ENCODE measurements around the gene PER2.
"Not testable (repeated sequence)": the region's sequence is repeated elsewhere in the genome, so short reads cannot be mapped to it uniquely, and the experiment has no call there.

PER2 gene

DNA sequence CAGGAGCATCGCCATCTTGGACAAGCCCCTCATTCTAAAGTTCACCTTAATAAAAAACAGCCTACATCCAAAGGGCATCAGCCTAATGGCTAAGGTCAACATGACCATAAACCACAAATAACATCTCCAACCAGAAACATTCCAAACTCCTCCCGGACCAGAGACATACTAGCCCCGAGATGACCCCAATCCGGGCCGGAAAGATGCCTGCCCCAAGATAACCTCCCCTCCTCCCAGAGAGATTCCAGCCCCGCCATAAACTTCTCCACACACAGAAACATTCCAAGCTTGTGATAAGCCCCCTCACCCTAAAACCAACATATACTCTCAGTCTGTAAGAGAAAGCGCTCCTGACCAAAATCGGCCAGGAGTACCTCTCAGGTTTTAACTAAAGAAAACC, 16.7 kb downstream of the PER2 start:
- not testable (repeated sequence) for H4K8ac ChIP-seq (ENCODE audit: low read depth, low read length); H2AK5ac ChIP-seq (ENCODE audit: low read length); H3K36me3 ChIP-seq (ENCODE audit: control insufficient read depth in 1 of 2, insufficient read depth in 2 of 2, low read length in 2 of 2); H3K4ac ChIP-seq (ENCODE audit: low read depth, low read length); H3K4me2 ChIP-seq (ENCODE audit: low read length); H3K23ac ChIP-seq (ENCODE audit: low read length); H2BK5ac ChIP-seq (ENCODE audit: low read depth, low read length, poor library complexity); H3K9me3 ChIP-seq (ENCODE audit: insufficient read depth, low read depth, low read length); H3K79me2 ChIP-seq (ENCODE audit: control insufficient read depth, insufficient read depth, low read length, poor library complexity); H2BK12ac ChIP-seq (ENCODE audit: low read length); DNase-seq; H2AFZ ChIP-seq (ENCODE audit: insufficient read depth, low read length, poor library complexity); H2BK120ac ChIP-seq (ENCODE audit: insufficient read depth, low read length, poor library complexity); H4K91ac ChIP-seq (ENCODE audit: low read depth, low read length); H3K27me3 ChIP-seq (ENCODE audit: insufficient read depth, low read length); H3K9ac ChIP-seq (ENCODE audit: low read length); H3K79me1 ChIP-seq (ENCODE audit: low read length); H3K27ac ChIP-seq (ENCODE audit: low read depth, low read length); H4K12ac ChIP-seq (ENCODE audit: low read depth, low read length); H3K18ac ChIP-seq (ENCODE audit: low read length); H3K14ac ChIP-seq (ENCODE audit: low read length); H3K4me3 ChIP-seq (ENCODE audit: low read depth, low read length)
- WGBS (ENCODE audit: extremely low coverage, insufficient coverage, insufficient read length): no CpG with 5 or more reads among the region's 8 CpGs
- peaks cover 24 to 30% of the 10 kb centered on the region in 2 experiments for H3K4me1 ChIP-seq (ENCODE audit: control insufficient read depth in 1 of 2, insufficient read depth in 2 of 2, low read length in 2 of 2)

- Histone ChIP-seq H4K8ac (ENCODE audit: low read depth, low read length) (no peak overlapping the region), H4K12ac (ENCODE audit: low read depth, low read length) (no peak overlapping the region), H3K23ac (ENCODE audit: low read length) (no peak overlapping the region), H2AFZ (ENCODE audit: insufficient read depth, low read length, poor library complexity) (no peak overlapping the region), H3K27me3 (ENCODE audit: insufficient read depth, low read length) (no peaks in the 10 kb centered on the region), H2BK5ac (ENCODE audit: low read depth, low read length, poor library complexity) (no peak overlapping the region), H2BK120ac (ENCODE audit: insufficient read depth, low read length, poor library complexity) (no peak overlapping the region), H2BK12ac (ENCODE audit: low read length) (no peak overlapping the region), H3K36me3 (ENCODE audit: control insufficient read depth in 1 of 2, insufficient read depth in 2 of 2, low read length in 2 of 2) (peaks cover 5 to 8% of the 10 kb centered on the region in 2 experiments), H3K14ac (ENCODE audit: low read length) (no peak overlapping the region), H3K9ac (ENCODE audit: low read length) (no peak overlapping the region), H3K27ac (ENCODE audit: low read depth, low read length) (no peak overlapping the region), H3K79me2 (ENCODE audit: control insufficient read depth, insufficient read depth, low read length, poor library complexity) (no peaks in the 10 kb centered on the region), H3K9me3 (ENCODE audit: insufficient read depth, low read depth, low read length) (no peaks in the 10 kb centered on the region), H3K4me3 (ENCODE audit: low read depth, low read length) (no peak overlapping the region), H3K4me2 (ENCODE audit: low read length) (no peak overlapping the region), H3K18ac (ENCODE audit: low read length) (no peak overlapping the region), H4K91ac (ENCODE audit: low read depth, low read length) (no peak overlapping the region), H3K79me1 (ENCODE audit: low read length) (peaks cover 7% of the 10 kb centered on the region), H3K4ac (ENCODE audit: low read depth, low read length) (no peak overlapping the region), H3K4me1 (ENCODE audit: control insufficient read depth in 1 of 2, insufficient read depth in 2 of 2, low read length in 2 of 2) (peaks cover 24 to 30% of the 10 kb centered on the region in 2 experiments), H2AK5ac (ENCODE audit: low read length) (no peak overlapping the region)
- WGBS (ENCODE audit: extremely low coverage, insufficient coverage, insufficient read length): no CpG with 5 or more reads among the region's 13 CpGs
- no peak for DNase-seq
Measured at GRCh38 chr2:238271061-238271554, 17.3 kb downstream of the PER2 start.

DNA sequence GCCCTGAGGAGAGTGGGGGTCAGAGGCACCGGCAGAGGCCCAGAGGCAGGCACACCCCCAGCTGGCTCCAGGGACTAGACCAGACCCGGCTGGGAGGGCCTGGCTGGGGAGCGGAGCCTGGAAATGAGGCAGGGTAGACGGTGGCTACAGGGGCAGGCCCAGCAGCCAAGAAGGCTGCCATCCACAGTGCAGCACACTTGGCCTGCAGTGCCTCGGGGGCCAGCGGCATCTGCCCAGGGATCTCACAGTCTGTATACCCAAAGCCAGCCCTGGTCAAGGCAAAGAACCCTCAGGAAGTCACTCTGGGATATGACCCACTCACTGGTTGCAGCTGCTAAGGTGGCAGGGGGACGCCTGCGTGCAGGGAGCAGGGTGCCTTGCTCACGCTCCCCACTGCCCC, 17.8 kb downstream of the PER2 start:
- no peak overlapping the region for H3K23ac ChIP-seq (ENCODE audit: low read length)
- H3K27me3 ChIP-seq (ENCODE audit: insufficient read depth, low read length): no peaks in the 10 kb centered on the region
- H3K4me2 ChIP-seq (ENCODE audit: low read length): no peak overlapping the region
- H3K9ac ChIP-seq (ENCODE audit: low read length): no peak overlapping the region
- WGBS (ENCODE audit: extremely low coverage, insufficient coverage, insufficient read length): no CpG with 5 or more reads among the region's 9 CpGs
- H3K27ac ChIP-seq (ENCODE audit: low read depth, low read length): no peak overlapping the region
- no peak overlapping the region for H2BK120ac ChIP-seq (ENCODE audit: insufficient read depth, low read length, poor library complexity)
- peaks cover 7% of the 10 kb centered on the region for H3K79me1 ChIP-seq (ENCODE audit: low read length)
- no peaks in the 10 kb centered on the region for H3K9me3 ChIP-seq (ENCODE audit: insufficient read depth, low read depth, low read length)
- H2BK12ac ChIP-seq (ENCODE audit: low read length): no peak overlapping the region
- H3K79me2 ChIP-seq (ENCODE audit: control insufficient read depth, insufficient read depth, low read length, poor library complexity): no peaks in the 10 kb centered on the region
- no peak overlapping the region for H4K8ac ChIP-seq (ENCODE audit: low read depth, low read length)
- DNase-seq: no peak
- H4K91ac ChIP-seq (ENCODE audit: low read depth, low read length): no peak overlapping the region
- H3K4ac ChIP-seq (ENCODE audit: low read depth, low read length): no peak overlapping the region
- peaks cover 24 to 30% of the 10 kb centered on the region in 2 experiments for H3K4me1 ChIP-seq (ENCODE audit: control insufficient read depth in 1 of 2, insufficient read depth in 2 of 2, low read length in 2 of 2)
- H3K36me3 ChIP-seq (ENCODE audit: control insufficient read depth in 1 of 2, insufficient read depth in 2 of 2, low read length in 2 of 2): peaks cover 3 to 7% of the 10 kb centered on the region in 2 experiments
- H3K18ac ChIP-seq (ENCODE audit: low read length): no peak overlapping the region
- H2AK5ac ChIP-seq (ENCODE audit: low read length): no peak overlapping the region
- H4K12ac ChIP-seq (ENCODE audit: low read depth, low read length): no peak overlapping the region
- H3K4me3 ChIP-seq (ENCODE audit: low read depth, low read length): no peak overlapping the region
- H2AFZ ChIP-seq (ENCODE audit: insufficient read depth, low read length, poor library complexity): no peak overlapping the region
- no peak overlapping the region for H2BK5ac ChIP-seq (ENCODE audit: low read depth, low read length, poor library complexity)
- H3K14ac ChIP-seq (ENCODE audit: low read length): no peak overlapping the region

DNA sequence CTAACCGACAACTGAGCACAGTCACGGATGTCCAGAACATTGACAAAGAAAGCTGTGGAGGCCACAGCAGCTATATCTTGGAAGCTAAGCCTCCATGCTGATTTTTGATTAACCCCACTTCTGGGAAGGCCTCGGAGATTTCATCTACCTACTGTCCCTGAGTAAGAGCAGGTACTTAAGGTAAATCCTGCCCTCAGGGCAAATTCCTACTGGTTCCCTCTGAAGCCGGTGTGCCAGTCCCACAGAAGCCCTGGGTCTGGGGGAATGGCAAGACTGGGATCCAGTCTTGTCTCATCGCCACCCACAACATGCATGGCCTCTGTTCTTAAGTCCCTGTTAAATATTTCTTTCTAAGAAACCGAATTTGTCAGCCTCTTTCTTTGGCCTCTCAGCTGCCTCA, 18.7 kb downstream of the PER2 start:
- Histone ChIP-seq H2AFZ (ENCODE audit: insufficient read depth, low read length, poor library complexity) (no peak overlapping the region), H3K4me1 (ENCODE audit: control insufficient read depth in 1 of 2, insufficient read depth in 2 of 2, low read length in 2 of 2) (peaks cover 24 to 30% of the 10 kb centered on the region in 2 experiments), H3K79me2 (ENCODE audit: control insufficient read depth, insufficient read depth, low read length, poor library complexity) (no peaks in the 10 kb centered on the region), H2BK120ac (ENCODE audit: insufficient read depth, low read length, poor library complexity) (no peak overlapping the region), H2AK5ac (ENCODE audit: low read length) (no peak overlapping the region), H3K23ac (ENCODE audit: low read length) (no peak overlapping the region), H3K4me3 (ENCODE audit: low read depth, low read length) (no peak overlapping the region), H3K36me3 (ENCODE audit: control insufficient read depth in 1 of 2, insufficient read depth in 2 of 2, low read length in 2 of 2) (peaks cover 2 to 5% of the 10 kb centered on the region in 2 experiments), H2BK12ac (ENCODE audit: low read length) (no peak overlapping the region), H2BK5ac (ENCODE audit: low read depth, low read length, poor library complexity) (no peak overlapping the region), H4K8ac (ENCODE audit: low read depth, low read length) (no peak overlapping the region), H3K4ac (ENCODE audit: low read depth, low read length) (no peak overlapping the region), H3K18ac (ENCODE audit: low read length) (no peak overlapping the region), H3K9ac (ENCODE audit: low read length) (no peak overlapping the region), H3K4me2 (ENCODE audit: low read length) (no peak overlapping the region), H3K14ac (ENCODE audit: low read length) (no peak overlapping the region), H3K9me3 (ENCODE audit: insufficient read depth, low read depth, low read length) (no peaks in the 10 kb centered on the region), H3K27ac (ENCODE audit: low read depth, low read length) (no peak overlapping the region), H4K91ac (ENCODE audit: low read depth, low read length) (no peak overlapping the region), H4K12ac (ENCODE audit: low read depth, low read length) (no peak overlapping the region), H3K27me3 (ENCODE audit: insufficient read depth, low read length) (no peaks in the 10 kb centered on the region), H3K79me1 (ENCODE audit: low read length) (peaks cover 7% of the 10 kb centered on the region)
- WGBS (ENCODE audit: extremely low coverage, insufficient coverage, insufficient read length): no CpG with 5 or more reads among the region's 6 CpGs
- peak in 1 of 2 donors; percentile 29 for DNase-seq

Data from trophoblast cell (in vitro differentiated cells and primary cell).